Activated effector memory CD4-positive, alpha-beta T cell treated with Interleukin-2 at 50 U/mL for 16 hours (primary cell): Measurements from ENCODE around the gene SMC1A.
"Not testable (repeated sequence)": the region's sequence is repeated elsewhere in the genome, so short reads cannot be mapped to it uniquely, and the experiment has no call there.

Source experiments
- DNase-seq: peaks from one replicate; pipeline ENCODE4 v3.0.0-alpha.2; 2020

Gene SMC1A

GRCh38 chrX:53421125-53421524, 1.3 kb downstream of the SMC1A start:
- DNase-seq = no peak

GRCh38 chrX:53420351-53420750, 2.1 kb downstream of the SMC1A start:
- DNase-seq = not testable (repeated sequence)

DNA sequence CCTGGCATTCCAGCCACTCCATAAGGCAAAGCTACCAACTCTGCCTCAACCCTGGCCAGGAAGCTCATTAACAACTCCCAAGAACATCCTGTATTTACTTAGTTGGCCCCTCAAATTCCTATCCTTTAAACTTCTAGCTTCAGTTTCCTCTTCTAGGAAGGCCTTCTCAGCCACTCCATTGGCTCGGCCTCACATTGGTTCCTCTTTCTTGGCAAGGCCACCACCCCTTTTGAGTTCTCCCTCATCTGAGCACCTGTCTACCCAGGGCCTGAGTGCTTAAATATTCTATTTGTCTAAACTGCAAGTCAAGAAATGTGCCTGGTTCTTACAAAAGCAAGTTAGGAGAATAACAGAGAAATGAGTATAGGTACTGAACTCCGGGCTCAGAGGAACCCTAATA, 10.0 kb downstream of the SMC1A start:
- DNase-seq = no peak

DNA sequence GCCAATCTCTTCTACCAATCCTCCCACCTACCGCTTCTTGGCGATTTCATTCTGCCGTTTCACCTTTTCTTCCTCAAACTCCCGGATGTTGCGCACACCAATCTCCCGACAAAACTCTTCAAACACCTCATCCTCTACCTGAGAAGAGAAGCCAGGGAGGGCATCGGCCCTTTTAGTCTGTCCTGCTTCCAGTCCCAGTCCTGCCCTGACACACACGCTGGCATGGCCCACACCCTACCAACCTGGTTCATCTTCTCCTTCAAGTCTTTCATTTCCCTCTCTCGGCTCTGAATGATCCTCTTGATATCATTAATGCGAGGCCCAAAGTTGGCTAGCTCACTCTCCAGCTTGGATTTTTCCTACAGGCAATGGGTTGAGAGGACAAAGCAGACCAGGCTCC, 18.9 kb downstream of the SMC1A start:
- DNase-seq = no peak

DNA sequence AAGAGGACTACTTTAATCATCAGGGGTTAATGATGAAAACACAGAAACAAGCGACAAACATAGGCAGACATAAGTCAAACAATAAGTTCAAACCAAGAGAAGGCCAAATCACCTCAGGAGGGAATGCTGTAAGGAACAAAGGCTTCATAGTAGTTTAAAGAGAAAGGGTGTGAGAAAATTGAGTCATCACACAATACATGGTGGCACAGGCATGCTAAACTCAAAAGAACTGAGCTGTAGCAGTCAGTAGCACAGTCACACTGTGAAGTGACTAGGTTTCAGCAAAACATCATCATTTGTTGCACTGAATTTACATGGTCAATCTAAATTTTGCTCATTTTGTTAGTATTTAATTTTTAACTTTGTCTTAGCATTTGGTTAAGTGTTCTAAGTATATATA, 24.2 kb downstream of the SMC1A start:
- DNase-seq = no peak

GRCh38 chrX:53395605-53396298, 26.7 kb downstream of the SMC1A start:
- DNase-seq = no peak

GRCh38 chrX:53383376-53384076, 38.9 kb downstream of the SMC1A start:
- no peak for DNase-seq

- no peak for DNase-seq
These were observed 42.7 kb downstream of the SMC1A start for GRCh38 chrX:53379747-53380146.

GRCh38 chrX:53379008-53379710, 43.3 kb downstream of the SMC1A start:
- no peak for DNase-seq

DNA sequence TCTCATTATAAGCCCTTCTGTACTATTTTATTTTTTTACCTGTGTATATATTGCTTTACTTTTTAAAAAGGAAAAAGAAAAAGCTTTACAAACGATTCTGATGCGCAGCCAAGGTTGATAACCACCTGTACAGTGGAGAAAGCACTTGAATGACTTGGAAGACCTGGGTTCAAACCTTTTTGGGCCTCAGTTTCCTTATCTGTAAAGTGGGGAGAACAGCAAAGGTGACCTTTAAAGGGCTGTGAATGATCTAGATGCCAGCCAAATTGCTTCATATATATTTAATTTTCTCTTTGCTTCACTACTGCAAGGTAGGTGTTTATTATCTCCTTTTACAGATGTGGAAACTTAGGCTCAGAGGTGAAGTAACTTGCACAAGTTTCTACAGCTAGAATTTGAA, 45.0 kb downstream of the SMC1A start:
- DNase-seq = no peak

GRCh38 chrX:53376888-53377287, 45.6 kb downstream of the SMC1A start:
- no peak for DNase-seq

DNA sequence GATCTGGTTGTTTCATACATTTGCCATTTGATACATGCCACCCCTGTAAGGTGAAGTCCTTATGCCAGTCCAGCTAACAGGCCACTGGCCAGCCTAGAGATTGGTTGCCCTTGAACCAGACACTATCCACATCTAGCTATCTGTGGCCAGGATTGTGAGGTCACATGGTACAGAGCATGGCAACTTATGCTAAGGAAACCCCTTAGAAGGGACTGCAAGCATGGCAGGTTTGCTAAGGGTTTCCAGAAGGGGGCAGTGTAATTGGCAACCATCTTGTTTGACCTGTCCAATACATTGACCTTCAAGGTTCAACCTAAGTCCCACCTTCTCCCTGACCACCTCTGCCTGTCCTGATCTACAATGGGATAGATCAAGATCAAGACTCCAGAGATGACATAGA, 47.5 kb downstream of the SMC1A start:
- DNase-seq = no peak

- DNase-seq = no peak
These were observed 48.1 kb downstream of the SMC1A start for GRCh38 chrX:53374222-53374820.

- no peak for DNase-seq
These were observed 49.1 kb downstream of the SMC1A start for GRCh38 chrX:53373307-53373706.

DNA sequence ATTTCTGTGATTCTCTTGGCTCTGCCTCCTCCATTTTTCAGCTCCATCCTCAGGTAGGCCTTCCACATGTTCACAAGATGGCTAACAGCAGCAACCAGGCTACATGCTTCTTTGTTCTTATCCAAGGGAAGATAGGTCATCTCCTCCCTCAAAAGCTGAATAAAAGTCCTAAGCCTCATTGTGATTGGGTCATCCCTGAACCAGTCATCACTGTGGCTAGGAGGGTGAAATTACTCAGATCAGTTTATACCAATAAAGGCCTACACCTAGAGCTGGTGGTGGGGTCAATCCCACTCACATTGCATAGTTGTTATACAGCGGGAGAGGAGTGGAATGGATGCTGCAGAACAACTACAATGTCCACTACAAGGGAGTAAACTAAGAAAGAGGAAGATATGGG, 56.0 kb downstream of the SMC1A start:
- not testable (repeated sequence) for DNase-seq

- DNase-seq = no peak
These were observed 60.0 kb downstream of the SMC1A start for GRCh38 chrX:53362449-53362848.

DNA sequence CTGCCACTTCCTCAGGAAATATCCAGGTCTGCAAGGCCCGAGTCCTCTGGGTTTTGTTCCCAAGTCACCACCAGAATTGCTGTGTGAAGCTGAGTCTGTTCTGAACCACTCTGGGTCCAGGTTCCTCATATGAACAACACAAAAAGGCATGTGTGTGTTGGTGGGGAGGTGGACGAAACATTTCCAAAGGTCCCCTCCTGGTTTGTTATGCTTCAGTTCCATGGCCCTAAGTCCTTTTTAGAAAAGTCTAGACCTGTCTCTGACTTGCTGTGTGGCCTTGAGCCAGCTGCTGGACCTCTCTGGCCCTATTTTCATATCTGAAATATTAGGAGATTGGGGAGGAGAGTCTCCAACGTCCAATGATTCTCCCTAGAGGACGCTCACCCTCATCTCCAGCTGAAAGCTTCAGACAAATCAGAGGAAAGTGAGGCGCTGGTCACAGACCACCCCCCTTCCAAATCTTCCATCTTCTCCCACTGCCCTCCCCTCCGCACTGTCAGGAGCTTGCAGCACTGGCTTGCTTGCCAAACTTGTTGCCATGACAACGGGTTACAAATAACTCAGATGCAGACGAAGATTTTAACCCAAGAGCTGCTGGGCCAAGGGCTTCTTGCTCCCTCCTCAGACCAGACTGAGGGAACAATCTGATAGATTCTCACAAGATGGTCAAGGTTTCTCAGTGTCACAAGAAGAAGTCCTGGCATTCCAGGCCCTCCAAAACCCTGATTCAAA, 64.5 kb downstream of the SMC1A start:
- no peak for DNase-seq

GRCh38 chrX:53356186-53356585, 66.3 kb downstream of the SMC1A start:
- no peak for DNase-seq

- DNase-seq = no peak
These were observed 67.8 kb downstream of the SMC1A start for GRCh38 chrX:53354669-53355068.

DNA sequence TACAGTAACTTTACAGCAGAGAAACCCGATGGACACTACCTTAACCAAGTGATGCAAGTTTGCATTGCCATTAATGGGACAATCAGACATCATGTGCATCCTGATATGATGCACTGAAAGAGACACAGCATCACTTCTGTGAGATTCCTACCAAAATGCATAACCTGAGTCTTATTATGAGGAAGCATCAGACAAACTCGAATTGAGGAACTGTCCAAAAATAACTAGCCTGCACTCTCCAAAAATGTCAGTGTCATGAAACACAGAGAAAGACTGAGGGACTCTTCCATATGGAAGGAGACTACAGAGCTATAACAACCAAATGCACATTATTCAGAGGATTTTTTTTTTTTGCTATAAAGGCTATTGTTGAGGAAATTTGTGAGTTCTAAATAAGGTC, 74.5 kb downstream of the SMC1A start:
- no peak for DNase-seq

- DNase-seq = no peak
These were observed 81.4 kb downstream of the SMC1A start for GRCh38 chrX:53340852-53341645.

GRCh38 chrX:53337101-53337500, 85.4 kb downstream of the SMC1A start:
- DNase-seq = no peak
